ENCODE data around the gene NUTM2G.
"Not testable (repeated sequence)": the region's sequence is repeated elsewhere in the genome, so short reads cannot be mapped to it uniquely, and the experiment has no call there.

Gene NUTM2G

DNA sequence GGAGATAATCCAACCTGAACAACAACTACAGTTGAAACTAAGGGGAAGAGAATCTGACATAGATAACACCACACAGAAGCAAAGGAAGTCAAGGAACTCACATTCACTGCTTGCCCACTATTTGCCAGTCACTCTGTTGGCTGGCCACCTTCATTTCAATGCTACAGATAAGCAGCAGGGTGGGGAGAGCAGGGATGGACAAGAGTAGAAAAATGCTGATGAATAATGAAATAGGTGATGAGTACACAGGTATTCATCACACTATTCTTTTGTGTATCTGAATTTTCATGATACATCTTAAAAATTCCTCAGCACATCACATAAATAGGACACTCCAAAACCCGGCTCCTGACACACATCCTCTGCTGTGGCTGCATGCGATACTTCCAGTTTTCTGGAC lies 21.9 kb downstream of the NUTM2G start:
- FAIRE-seq, result not testable (repeated sequence)

GRCh38 chr9:96967591-96967990 lies 38.9 kb downstream of the NUTM2G start:
- not testable (repeated sequence) for FAIRE-seq

DNA sequence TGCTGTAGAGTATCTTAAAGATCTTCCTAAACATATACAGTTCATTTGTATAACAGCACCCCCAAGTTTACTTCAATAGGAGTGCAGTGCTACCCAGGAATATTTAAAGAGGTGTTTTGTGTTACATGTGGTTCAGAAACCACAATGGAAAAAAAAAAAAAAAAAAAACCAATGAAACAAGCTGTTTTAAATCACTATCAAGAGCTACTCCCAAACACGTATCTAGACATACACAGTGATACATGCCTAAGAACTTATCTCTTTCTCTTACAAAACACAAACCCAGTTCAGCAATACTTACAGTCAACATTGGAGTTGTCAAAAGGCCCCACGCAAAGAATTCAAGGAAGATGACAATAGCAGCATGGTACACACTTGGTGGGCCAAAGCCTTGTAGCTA lies 43.9 kb downstream of the NUTM2G start:
- FAIRE-seq, result not testable (repeated sequence)

GRCh38 chr9:96974037-96974436 lies 45.4 kb downstream of the NUTM2G start:
- FAIRE-seq, result not testable (repeated sequence)

DNA sequence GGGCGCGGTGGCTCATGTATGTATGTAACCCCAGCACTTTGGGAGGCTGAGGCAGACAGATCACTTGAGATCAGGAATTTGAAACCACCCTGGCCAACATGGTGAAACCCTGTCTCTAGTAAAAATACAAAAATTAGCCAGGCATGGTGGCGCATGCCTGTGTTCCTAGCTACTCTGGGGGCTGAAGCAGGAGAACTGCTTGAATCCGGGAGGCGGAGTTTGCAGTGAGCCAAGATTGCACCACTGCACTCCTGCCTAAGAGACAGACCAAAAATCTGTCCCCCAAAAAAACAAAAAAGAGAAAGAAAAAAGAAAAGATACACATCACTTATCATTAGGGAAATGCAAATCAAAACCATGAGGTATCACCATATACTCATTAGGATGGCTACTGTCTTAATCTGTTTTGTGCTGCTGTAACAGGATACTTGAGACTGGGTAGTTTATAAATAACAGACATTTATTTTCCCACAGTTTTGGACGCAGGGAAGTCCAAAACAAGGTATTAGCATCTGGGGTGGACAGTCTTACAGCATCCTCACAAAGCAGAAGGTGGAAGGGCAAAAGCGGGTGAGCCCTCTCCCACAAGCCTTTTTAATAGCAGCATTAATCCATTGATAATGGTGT lies 55.0 kb downstream of the NUTM2G start:
- FAIRE-seq, result not testable (repeated sequence)

DNA sequence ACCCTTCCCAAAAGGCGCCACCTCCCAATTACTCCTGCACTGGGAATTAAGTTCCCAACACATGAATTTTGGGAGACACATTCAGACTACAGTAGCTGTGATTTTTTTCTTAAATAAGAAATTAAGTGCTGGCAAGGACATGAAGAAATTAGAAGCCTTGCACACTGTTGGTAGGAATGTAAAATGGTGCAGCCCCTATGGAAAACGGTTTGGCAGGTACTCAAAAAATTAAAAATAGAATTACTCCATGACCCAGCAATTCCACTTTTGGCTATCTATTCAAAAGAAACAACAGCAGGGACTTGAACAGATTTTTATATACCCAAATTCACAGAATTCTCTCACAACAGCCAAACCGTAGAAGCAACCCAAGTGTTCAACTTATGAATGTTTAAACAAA lies 55.5 kb downstream of the NUTM2G start:
- not testable (repeated sequence) for FAIRE-seq

DNA sequence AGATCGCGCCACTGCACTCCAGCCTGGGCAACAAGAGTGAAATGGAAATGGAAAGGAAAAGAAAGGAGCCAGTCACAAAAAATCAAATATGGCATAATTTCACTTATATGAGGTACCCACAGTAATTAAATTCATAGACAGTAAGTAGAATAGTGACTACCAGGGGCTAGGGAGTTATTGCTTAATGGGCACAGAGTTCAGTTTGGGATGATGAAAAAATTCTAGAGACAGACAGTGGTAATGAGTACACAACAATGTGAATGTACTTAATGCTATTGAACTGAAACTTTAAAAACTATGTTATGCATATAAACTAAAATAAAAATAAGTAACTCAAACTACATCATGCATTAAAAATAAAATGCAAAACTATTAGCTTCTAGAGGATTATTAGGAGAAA lies 56.2 kb downstream of the NUTM2G start:
- not testable (repeated sequence) for FAIRE-seq
